ENCODE measurements around the gene ORC2. TPM values are rescaled to one million over a fixed set of nuclear protein-coding genes. Genes with fewer than 3 reads are reported as not detected.

ORC2 gene
- total RNA-seq, 1 donor from 2014 or later: 5.2 TPM

GRCh38 chr2:200864176-200865034 lies 99.1 kb downstream of the ORC2 start, which contains the start of gene CLK1:
TSS of gene CLK1 (minus strand) at chr2:200864658. CDS start at chr2:200861862, 2,796 bp downstream.
- H3K9me3 ChIP-seq: no peaks in the 10 kb centered on the region
- TF ChIP-seq CTCF (IDR thresholded peaks at IDR 0.05): no peak
- peak within 1 kb of the TSS; percentile 96 to 100 for H3K27ac ChIP-seq
- H3K4me3 ChIP-seq: peak within 1 kb of the TSS; percentile 74 to 80
- H3K36me3 ChIP-seq: peaks cover 7 to 17% of the 10 kb centered on the region in 2 donors
- H3K27me3 ChIP-seq: no peaks in the 10 kb centered on the region
- intact Hi-C loops (cut with DNase I): loop anchor here (1.0 to 10.0 kb wide), 6 partner anchors 25 to 557 kb away; partner anchors contain the start of genes BZW1, NIF3L1, ORC2 and PPIL3
- DNase-seq (ENCODE audit: low spot score in 2 of 2): peak; percentile 89 to 99
- peaks cover 0 to 22% of the 10 kb centered on the region in 2 donors for H3K4me1 ChIP-seq

GRCh38 chr2:200863782-200864175 lies 99.7 kb downstream of the ORC2 start:
- Histone ChIP-seq H3K4me1 (peaks cover 0 to 29% of the 10 kb centered on the region in 2 donors), H3K36me3 (peaks cover 9 to 23% of the 10 kb centered on the region in 2 donors), H3K9me3 (no peaks in the 10 kb centered on the region), H3K4me3 (peak overlapping the region; percentile 74 to 80), H3K27ac (peak overlapping the region; percentile 96 to 100), H3K27me3 (no peaks in the 10 kb centered on the region)
- DNase-seq (ENCODE audit: low spot score in 2 of 2): no peak
- intact Hi-C loops (cut with DNase I): loop anchor here (1.0 to 10.0 kb wide), 6 partner anchors 26 to 556 kb away; partner anchors contain the start of genes BZW1, NIF3L1, ORC2 and PPIL3
- no peak for TF ChIP-seq CTCF (IDR thresholded peaks at IDR 0.05)

GRCh38 chr2:200862532-200863000 lies 100.9 kb downstream of the ORC2 start:
- DNase-seq (ENCODE audit: low spot score in 2 of 2): peak; percentile 47 to 74
- no peaks in the 10 kb centered on the region for H3K27me3 ChIP-seq
- H3K27ac ChIP-seq: peak overlapping the region; percentile 96 to 100
- peak overlapping the region; percentile 74 to 80 for H3K4me3 ChIP-seq
- intact Hi-C loops (cut with DNase I): loop anchor here (5.0 to 10.0 kb wide), 2 partner anchors 338 to 555 kb away; partner anchors contain the start of genes SGO2 and SPATS2L
- no peaks in the 10 kb centered on the region for H3K9me3 ChIP-seq
- no peak for TF ChIP-seq CTCF (IDR thresholded peaks at IDR 0.05)
- H3K36me3 ChIP-seq: peaks cover 21 to 36% of the 10 kb centered on the region in 2 donors
- H3K4me1 ChIP-seq: peaks cover 4 to 39% of the 10 kb centered on the region in 2 donors

- Histone ChIP-seq H3K27me3 (no peaks in the 10 kb centered on the region), H3K27ac (peak overlapping the region; percentile 96 to 100), H3K9me3 (no peaks in the 10 kb centered on the region), H3K4me1 (peaks cover 4 to 37% of the 10 kb centered on the region in 2 donors), H3K4me3 (peak overlapping the region; percentile 74 to 80), H3K36me3 (peaks cover 30 to 44% of the 10 kb centered on the region in 2 donors)
- TF ChIP-seq CTCF (IDR thresholded peaks at IDR 0.05): no peak
- intact Hi-C loops (cut with DNase I): loop anchor here (5.0 to 10.0 kb wide), 2 partner anchors 337 to 554 kb away; partner anchors contain the start of genes SGO2 and SPATS2L
- no peak for DNase-seq (ENCODE audit: low spot score in 2 of 2)
These were observed 101.8 kb downstream of the ORC2 start for GRCh38 chr2:200861617-200862155.

- peaks cover 4 to 34% of the 10 kb centered on the region in 2 donors for H3K4me1 ChIP-seq
- no peaks in the 10 kb centered on the region for H3K9me3 ChIP-seq
- TF ChIP-seq CTCF (IDR thresholded peaks at IDR 0.05): no peak
- H3K36me3 ChIP-seq: peaks cover 44 to 59% of the 10 kb centered on the region in 2 donors
- DNase-seq (ENCODE audit: low spot score in 2 of 2): no peak
- H3K4me3 ChIP-seq: peak overlapping the region; percentile 40 to 74
- no peaks in the 10 kb centered on the region for H3K27me3 ChIP-seq
- peak overlapping the region in 1 of 2 donors; percentile 96 for H3K27ac ChIP-seq
- intact Hi-C loops (cut with DNase I): loop anchor here (5.0 to 10.0 kb wide), 2 partner anchors 335 to 553 kb away; partner anchors contain the start of genes SGO2 and SPATS2L
These were observed 103.2 kb downstream of the ORC2 start for GRCh38 chr2:200860092-200860795.
